H1 (cell line): ENCODE data around the gene FKBP10. TPM values are rescaled to one million over a fixed set of nuclear protein-coding genes. Genes with fewer than 3 reads are reported as not detected.
A peak's percentile ranks its signal among the peaks of the same experiment; 100 is the strongest.

Experiments
- CHD7 ChIP-seq: fragments of 300-600 bp; sonication (generic); IDR thresholded peaks from 2 replicates; pipeline ENCODE4 v1.7.1; 2012; ENCODE audit warnings: low read length, moderate library complexity, mild to moderate bottlenecking, inconsistent platforms; ENCODE audit not compliant: insufficient replicate concordance
- EGR1 ChIP-seq: IDR thresholded peaks from 2 replicates; pipeline ENCODE4 v1.6.1; 2011; ENCODE audit warnings: low read depth, low read length, borderline replicate concordance
- FOSL1 ChIP-seq: IDR thresholded peaks from 2 replicates; pipeline ENCODE4 v1.6.1; 2011; ENCODE audit warnings: mild to moderate bottlenecking, low read depth, low read length, moderate library complexity; ENCODE audit not compliant: insufficient read depth
- RAD21 ChIP-seq, 2 experiments: IDR thresholded peaks in 1 of 2; conservative IDR thresholded peaks in 1 of 2; 2 replicates each; pipeline ENCODE4 v1.6.1; 2011; ENCODE audit warnings: low read depth in 2 of 2, low read length in 2 of 2, improper control_type of control experiment in 1 of 2, inconsistent platforms in 1 of 2, mild to moderate bottlenecking in 1 of 2, moderate library complexity in 1 of 2
- SP4 ChIP-seq: IDR thresholded peaks from 2 replicates; pipeline ENCODE4 v1.6.1; 2012; ENCODE audit warnings: low read length, inconsistent platforms
- polyA plus RNA-seq, 7 experiments: library from polyadenylated mRNA; depleted of rRNA in 3 of 7; stranded (reverse) in 5 of 7; unstranded in 2 of 7; fragments of >200 nt in 5 of 7; fragments of 200-250 nt in 2 of 7; gene quantifications; 1 replicate in 5 of 7; 2 replicates in 1 of 7; 4 replicates in 1 of 7; pipeline versions ENCODE4 v1.2.1 to v1.2.3, GENCODE V29; 2011 to 2013; ENCODE audit warnings: missing spikeins in 2 of 7, mixed read lengths in 2 of 7
- total RNA-seq: library from RNA; stranded (reverse); fragmentation: NEBNext Ultra II Directional; extraction: Animal tissue kit (Norgen Biotek cat#: 25700); gene quantifications from 2 replicates; pipeline ENCODE4 v1.2.1, GENCODE V29; 2021
- TF ChIP-seq, protein P1 (sequence below): IDR thresholded peaks from 2 replicates; pipeline ENCODE4 v1.6.1; 2012; ENCODE audit warnings: inconsistent platforms

FKBP10 gene
- total and polyA plus RNA-seq, 2 of the 8 experiments (the other 6 are each of a cell fraction or from before 2014, with no cell fraction given): 173 to 283 TPM

DNA sequence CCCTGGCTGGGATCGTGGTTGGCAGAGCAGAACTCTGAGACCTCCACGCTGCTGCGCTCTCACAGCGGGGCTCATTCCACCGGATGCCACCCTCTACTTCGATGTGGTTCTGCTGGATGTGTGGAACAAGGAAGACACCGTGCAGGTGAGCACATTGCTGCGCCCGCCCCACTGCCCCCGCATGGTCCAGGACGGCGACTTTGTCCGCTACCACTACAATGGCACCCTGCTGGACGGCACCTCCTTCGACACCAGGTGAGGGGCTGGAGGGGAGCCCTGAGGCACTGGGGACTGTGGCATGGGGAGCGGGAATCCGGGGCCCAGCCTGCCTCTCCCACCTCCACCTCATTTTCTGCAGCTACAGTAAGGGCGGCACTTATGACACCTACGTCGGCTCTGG lies 5.2 kb downstream of the FKBP10 start (continued):
- TF ChIP-seq CHD7 (no peak), RAD21 (IDR thresholded peaks at IDR 0.05 in 1 of 2, conservative IDR thresholded peaks at IDR 0.05 in 1 of 2; ENCODE audit: low read depth in 2 of 2, low read length in 2 of 2) (no peak), EGR1 (no peak), SP4 (no peak), FOSL1 (no peak)
- TF ChIP-seq, protein P1, sequence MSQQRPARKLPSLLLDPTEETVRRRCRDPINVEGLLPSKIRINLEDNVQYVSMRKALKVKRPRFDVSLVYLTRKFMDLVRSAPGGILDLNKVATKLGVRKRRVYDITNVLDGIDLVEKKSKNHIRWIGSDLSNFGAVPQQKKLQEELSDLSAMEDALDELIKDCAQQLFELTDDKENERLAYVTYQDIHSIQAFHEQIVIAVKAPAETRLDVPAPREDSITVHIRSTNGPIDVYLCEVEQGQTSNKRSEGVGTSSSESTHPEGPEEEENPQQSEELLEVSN: 0 out of 2 replicates have a peak, but pooled peaks have one; percentile 23
